ENCODE measurements around the gene UBE2N.

Gene UBE2N, protein sequence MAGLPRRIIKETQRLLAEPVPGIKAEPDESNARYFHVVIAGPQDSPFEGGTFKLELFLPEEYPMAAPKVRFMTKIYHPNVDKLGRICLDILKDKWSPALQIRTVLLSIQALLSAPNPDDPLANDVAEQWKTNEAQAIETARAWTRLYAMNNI

GRCh38 chr12:93441617-93442410, at the start of gene UBE2N:
TSS of gene UBE2N (minus strand) at chr12:93441947. CDS start at chr12:93441884, 63 bp downstream.
- TF ChIP-seq, protein P1, sequence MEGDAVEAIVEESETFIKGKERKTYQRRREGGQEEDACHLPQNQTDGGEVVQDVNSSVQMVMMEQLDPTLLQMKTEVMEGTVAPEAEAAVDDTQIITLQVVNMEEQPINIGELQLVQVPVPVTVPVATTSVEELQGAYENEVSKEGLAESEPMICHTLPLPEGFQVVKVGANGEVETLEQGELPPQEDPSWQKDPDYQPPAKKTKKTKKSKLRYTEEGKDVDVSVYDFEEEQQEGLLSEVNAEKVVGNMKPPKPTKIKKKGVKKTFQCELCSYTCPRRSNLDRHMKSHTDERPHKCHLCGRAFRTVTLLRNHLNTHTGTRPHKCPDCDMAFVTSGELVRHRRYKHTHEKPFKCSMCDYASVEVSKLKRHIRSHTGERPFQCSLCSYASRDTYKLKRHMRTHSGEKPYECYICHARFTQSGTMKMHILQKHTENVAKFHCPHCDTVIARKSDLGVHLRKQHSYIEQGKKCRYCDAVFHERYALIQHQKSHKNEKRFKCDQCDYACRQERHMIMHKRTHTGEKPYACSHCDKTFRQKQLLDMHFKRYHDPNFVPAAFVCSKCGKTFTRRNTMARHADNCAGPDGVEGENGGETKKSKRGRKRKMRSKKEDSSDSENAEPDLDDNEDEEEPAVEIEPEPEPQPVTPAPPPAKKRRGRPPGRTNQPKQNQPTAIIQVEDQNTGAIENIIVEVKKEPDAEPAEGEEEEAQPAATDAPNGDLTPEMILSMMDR (IDR thresholded peaks at IDR 0.05; ENCODE audit: extremely low read depth, missing control alignments): no peak
- peak; percentile 96 for DNase-seq (ENCODE audit: low spot score)

DNA sequence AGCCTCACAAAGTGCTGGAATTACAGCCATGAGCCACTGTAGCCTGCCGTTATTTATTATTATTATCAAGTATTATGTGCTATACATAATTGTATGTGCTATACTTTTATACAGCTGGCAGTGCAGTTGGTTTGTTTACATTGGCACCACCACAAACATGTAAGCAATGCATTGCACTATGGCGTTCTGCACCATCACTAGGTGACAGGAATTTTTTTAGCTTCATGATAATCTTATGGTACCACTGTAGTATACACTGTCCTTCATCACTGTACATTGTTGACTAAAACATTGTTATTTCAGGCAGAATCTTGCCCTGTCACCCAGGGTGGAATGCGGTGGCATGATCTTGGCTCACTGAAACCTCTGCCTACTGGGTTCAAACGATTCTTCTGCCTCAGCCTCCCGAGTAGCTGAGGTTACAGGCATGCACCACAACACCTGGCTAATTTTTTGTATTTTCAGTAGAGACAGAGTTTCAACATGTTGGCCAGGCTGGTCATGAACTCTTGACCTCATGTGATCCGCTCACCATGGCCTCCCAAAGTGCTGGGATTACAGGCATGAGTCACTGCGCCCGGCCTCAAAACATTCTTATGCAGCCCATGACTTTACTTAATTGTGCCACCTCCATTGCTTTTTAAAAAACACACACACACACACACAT, 42.7 kb upstream of the UBE2N start:
- no peak for DNase-seq (ENCODE audit: low spot score)
- TF ChIP-seq, protein P1 (IDR thresholded peaks at IDR 0.05; ENCODE audit: extremely low read depth, missing control alignments): no peak

DNA sequence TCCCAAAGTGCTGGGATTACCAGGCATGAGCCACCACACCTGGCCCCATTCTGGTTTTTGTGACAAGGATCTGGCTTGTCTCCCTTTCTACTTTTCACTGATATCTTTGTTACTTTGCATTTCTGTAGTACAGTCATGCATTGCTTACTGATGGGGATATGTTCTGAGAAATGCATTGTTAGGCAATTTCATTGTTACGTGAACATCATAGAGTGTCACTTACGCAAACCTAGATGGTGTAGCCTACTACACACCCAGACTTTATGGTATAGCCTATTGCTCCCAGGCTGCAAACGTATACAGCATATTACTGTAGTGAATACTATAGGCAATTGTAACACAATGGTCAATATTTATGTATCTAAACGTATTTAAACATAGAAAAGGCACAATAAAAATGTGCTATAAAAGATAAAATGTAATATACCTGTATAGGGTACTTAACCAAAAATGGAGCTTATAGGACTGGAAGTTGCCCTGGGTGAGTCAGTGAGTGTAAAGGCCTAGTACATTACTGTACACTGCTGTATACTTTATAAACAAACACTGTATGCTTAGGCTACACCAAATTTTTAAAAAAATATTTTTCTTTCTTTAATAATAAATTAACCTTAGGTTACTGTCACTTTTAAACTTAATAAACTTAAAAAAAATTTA, 41.5 kb upstream of the UBE2N start:
- DNase-seq (ENCODE audit: low spot score): no peak
- TF ChIP-seq, protein P1 (IDR thresholded peaks at IDR 0.05; ENCODE audit: extremely low read depth, missing control alignments): no peak

GRCh38 chr12:93482721-93483120, 41.0 kb upstream of the UBE2N start:
- DNase-seq (ENCODE audit: low spot score): no peak
- TF ChIP-seq, protein P1 (IDR thresholded peaks at IDR 0.05; ENCODE audit: extremely low read depth, missing control alignments): no peak

- no peak for DNase-seq (ENCODE audit: low spot score)
- TF ChIP-seq, protein P1 (IDR thresholded peaks at IDR 0.05; ENCODE audit: extremely low read depth, missing control alignments): no peak
Measured at GRCh38 chr12:93476555-93476954, 34.8 kb upstream of the UBE2N start.

DNA sequence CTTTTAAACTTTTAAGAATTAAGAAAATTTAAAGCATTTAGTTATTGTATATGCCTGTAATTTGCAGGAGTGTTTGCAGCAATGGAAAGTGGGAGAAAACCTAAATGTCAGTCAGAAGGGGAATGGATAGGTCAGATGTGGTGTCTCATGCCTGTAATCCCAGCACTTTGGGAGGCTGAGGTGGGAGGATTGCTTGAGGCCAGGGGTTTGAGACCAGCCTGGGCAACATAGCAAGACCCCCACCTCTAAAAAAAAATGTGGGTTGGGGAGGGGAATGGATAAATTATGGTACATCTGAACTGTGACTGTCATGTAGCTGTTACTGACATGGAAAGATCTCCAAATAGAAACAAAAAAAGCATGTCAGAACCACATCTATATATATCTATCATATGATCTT, 27.6 kb upstream of the UBE2N start:
- DNase-seq (ENCODE audit: low spot score): no peak
- TF ChIP-seq, protein P1 (IDR thresholded peaks at IDR 0.05; ENCODE audit: extremely low read depth, missing control alignments): no peak

DNA sequence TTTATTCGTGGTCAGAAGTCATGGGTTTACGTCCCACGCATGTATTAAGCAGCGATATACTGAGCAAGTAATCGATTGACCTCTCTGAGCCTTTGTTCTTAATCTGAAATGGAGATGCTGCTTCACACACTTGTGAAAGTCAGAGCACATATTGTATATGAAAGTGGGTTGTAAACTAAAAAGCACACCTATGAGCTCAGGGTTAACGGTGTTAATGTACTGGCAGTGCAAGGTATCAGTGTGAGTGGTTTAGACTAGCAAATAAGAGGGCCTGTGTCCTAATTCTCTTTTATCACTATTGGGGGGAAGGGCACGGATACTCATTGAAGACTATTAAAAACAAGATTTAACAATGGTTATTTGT, 26.2 kb upstream of the UBE2N start:
- no peak for DNase-seq (ENCODE audit: low spot score)
- TF ChIP-seq, protein P1 (IDR thresholded peaks at IDR 0.05; ENCODE audit: extremely low read depth, missing control alignments): no peak
